GM12872 (cell line): Measurements from ENCODE around the gene NLRC5.

Experiments
- CTCF ChIP-seq: IDR thresholded peaks from 3 replicates; pipeline ENCODE4 v1.5.1; 2011; ENCODE audit warnings: low read depth, mild to moderate bottlenecking, low read length, moderate library complexity; ENCODE audit not compliant: insufficient read depth

Gene NLRC5

GRCh38 chr16:56980792-56981724, 8.3 kb upstream of the NLRC5 start:
- no peak for TF ChIP-seq CTCF

GRCh38 chr16:56981729-56982271, 7.6 kb upstream of the NLRC5 start:
- TF ChIP-seq CTCF = no peak

GRCh38 chr16:56982695-56983094, 6.7 kb upstream of the NLRC5 start:
- TF ChIP-seq CTCF = no peak

- no peak for TF ChIP-seq CTCF
These were observed 6.1 kb upstream of the NLRC5 start for GRCh38 chr16:56983211-56983751.

- TF ChIP-seq CTCF = no peak
These were observed 4.7 kb upstream of the NLRC5 start for GRCh38 chr16:56984639-56985038.

GRCh38 chr16:56985288-56985961, 3.9 kb upstream of the NLRC5 start:
- no peak for TF ChIP-seq CTCF

- TF ChIP-seq CTCF = no peak
These were observed 3.4 kb upstream of the NLRC5 start for GRCh38 chr16:56985962-56986360.
